ENCODE results near the gene C1orf116. TPM values are rescaled to one million over a fixed set of nuclear protein-coding genes. Genes with fewer than 3 reads are reported as not detected.

The C1orf116 gene
- polyA plus RNA-seq, 1 of the 3 experiments (the other 2 are of a cell fraction) = 0.02 TPM

DNA sequence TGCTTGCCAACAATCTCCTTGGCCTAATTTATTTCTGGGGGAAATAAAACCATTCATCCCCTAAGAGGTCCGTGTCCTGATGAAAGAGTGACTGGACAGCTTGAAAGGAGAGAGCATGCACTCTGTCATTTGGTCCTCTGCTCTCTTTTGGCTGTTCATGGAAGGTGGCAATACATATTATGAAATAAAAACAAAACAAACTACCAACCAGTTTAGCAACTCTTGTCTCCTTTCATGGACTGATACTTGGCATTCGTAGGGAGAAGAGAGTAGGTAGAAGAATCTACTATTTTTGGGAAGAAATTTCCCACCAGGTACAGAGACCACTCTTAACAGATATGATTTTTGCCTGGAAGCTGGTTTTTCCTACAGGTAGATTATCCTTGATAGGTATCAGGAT lies 746 bp upstream of the C1orf116 start:
- H3K4me2 ChIP-seq = no peak overlapping the region
- H3K9ac ChIP-seq = no peak overlapping the region
- no peak overlapping the region for H3K4me3 ChIP-seq (ENCODE audit: low read depth in 2 of 2, low read length in 1 of 2)
- H3K79me2 ChIP-seq (ENCODE audit: insufficient read depth) = no peaks in the 10 kb centered on the region
- no peaks in the 10 kb centered on the region for H3K36me3 ChIP-seq (replicated peaks in 1 of 2; ENCODE audit: control insufficient read depth in 1 of 2, insufficient read depth in 2 of 2, low read length in 1 of 2)
- H2AFZ ChIP-seq (ENCODE audit: low read depth) = no peak overlapping the region
- H4K20me1 ChIP-seq (ENCODE audit: insufficient read depth) = no peaks in the 10 kb centered on the region
- no peaks in the 10 kb centered on the region; a peak in 1 of 4 replicates for H3K4me1 ChIP-seq (ENCODE audit: control insufficient read depth in 1 of 2, insufficient read depth in 2 of 2, low read depth in 1 of 2, low read length in 1 of 2)
- no peak for TF ChIP-seq ELF1 (IDR thresholded peaks at IDR 0.05)
- no peak for TF ChIP-seq TCF12 (IDR thresholded peaks at IDR 0.05)
- TF ChIP-seq, protein P1, sequence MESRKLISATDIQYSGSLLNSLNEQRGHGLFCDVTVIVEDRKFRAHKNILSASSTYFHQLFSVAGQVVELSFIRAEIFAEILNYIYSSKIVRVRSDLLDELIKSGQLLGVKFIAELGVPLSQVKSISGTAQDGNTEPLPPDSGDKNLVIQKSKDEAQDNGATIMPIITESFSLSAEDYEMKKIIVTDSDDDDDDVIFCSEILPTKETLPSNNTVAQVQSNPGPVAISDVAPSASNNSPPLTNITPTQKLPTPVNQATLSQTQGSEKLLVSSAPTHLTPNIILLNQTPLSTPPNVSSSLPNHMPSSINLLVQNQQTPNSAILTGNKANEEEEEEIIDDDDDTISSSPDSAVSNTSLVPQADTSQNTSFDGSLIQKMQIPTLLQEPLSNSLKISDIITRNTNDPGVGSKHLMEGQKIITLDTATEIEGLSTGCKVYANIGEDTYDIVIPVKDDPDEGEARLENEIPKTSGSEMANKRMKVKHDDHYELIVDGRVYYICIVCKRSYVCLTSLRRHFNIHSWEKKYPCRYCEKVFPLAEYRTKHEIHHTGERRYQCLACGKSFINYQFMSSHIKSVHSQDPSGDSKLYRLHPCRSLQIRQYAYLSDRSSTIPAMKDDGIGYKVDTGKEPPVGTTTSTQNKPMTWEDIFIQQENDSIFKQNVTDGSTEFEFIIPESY (IDR thresholded peaks at IDR 0.05; ENCODE audit: borderline replicate concordance, low read depth) = no peak
- TF ChIP-seq SMC3 (IDR thresholded peaks at IDR 0.05; ENCODE audit: low read depth, low read length) = no peak
- TF ChIP-seq EZH2phosphoT487 (IDR thresholded peaks at IDR 0.05; ENCODE audit: borderline replicate concordance, low read depth) = no peak
- TF ChIP-seq YY1 (IDR thresholded peaks at IDR 0.05; ENCODE audit: low read depth) = no peak
- TF ChIP-seq, protein P2, sequence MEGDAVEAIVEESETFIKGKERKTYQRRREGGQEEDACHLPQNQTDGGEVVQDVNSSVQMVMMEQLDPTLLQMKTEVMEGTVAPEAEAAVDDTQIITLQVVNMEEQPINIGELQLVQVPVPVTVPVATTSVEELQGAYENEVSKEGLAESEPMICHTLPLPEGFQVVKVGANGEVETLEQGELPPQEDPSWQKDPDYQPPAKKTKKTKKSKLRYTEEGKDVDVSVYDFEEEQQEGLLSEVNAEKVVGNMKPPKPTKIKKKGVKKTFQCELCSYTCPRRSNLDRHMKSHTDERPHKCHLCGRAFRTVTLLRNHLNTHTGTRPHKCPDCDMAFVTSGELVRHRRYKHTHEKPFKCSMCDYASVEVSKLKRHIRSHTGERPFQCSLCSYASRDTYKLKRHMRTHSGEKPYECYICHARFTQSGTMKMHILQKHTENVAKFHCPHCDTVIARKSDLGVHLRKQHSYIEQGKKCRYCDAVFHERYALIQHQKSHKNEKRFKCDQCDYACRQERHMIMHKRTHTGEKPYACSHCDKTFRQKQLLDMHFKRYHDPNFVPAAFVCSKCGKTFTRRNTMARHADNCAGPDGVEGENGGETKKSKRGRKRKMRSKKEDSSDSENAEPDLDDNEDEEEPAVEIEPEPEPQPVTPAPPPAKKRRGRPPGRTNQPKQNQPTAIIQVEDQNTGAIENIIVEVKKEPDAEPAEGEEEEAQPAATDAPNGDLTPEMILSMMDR (IDR thresholded peaks at IDR 0.05) = no peak
- TF ChIP-seq, protein P3, sequence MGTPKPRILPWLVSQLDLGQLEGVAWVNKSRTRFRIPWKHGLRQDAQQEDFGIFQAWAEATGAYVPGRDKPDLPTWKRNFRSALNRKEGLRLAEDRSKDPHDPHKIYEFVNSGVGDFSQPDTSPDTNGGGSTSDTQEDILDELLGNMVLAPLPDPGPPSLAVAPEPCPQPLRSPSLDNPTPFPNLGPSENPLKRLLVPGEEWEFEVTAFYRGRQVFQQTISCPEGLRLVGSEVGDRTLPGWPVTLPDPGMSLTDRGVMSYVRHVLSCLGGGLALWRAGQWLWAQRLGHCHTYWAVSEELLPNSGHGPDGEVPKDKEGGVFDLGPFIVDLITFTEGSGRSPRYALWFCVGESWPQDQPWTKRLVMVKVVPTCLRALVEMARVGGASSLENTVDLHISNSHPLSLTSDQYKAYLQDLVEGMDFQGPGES (IDR thresholded peaks at IDR 0.05; ENCODE audit: low read depth, low read length) = no peak
- TF ChIP-seq RFX5 (IDR thresholded peaks at IDR 0.05; ENCODE audit: low read length) = no peak
- no peak for TF ChIP-seq MXI1 (IDR thresholded peaks at IDR 0.05; ENCODE audit: low read depth, low read length)
- no peak for TF ChIP-seq NRF1 (IDR thresholded peaks at IDR 0.05; ENCODE audit: low read depth, low read length)
- no peak for TF ChIP-seq POLR2AphosphoS5 (IDR thresholded peaks at IDR 0.05; ENCODE audit: low read depth, low read length)
- TF ChIP-seq NFIC (IDR thresholded peaks at IDR 0.05; ENCODE audit: borderline replicate concordance) = no peak
- no peak for TF ChIP-seq FOSL2 (IDR thresholded peaks at IDR 0.05; ENCODE audit: borderline replicate concordance, low read depth)
- POLR2A ChIA-PET = no interaction called here
- H3K27me3 ChIP-seq (ENCODE audit: insufficient read depth) = no peaks in the 10 kb centered on the region
- no peaks in the 10 kb centered on the region for H3K9me3 ChIP-seq
- H3K27ac ChIP-seq (ENCODE audit: low read depth in 2 of 2, low read length in 1 of 2) = no peak overlapping the region
- DNase-seq = no peak
- WGBS (ENCODE audit: low lambda C conversion rate) = 28% methylated on average over 2 of the region's 2 CpGs
- H3F3A ChIP-seq (replicated peaks; ENCODE audit: insufficient read depth) = no peaks in the 10 kb centered on the region
- H3K9me2 ChIP-seq = no peaks in the 10 kb centered on the region
- CTCF ChIA-PET = interaction anchor here (0.6 to 1.8 kb wide), 7 partner anchors 11 to 424 kb away, joined by 3 to 5 read pairs (median 4); partner anchors contain the start of gene PFKFB2

All from SK-N-SH (cell line).